SU-DHL-6 (cell line): ENCODE measurements around the gene CNPY1.

Experiments used
- CTCF ChIP-seq: fragments of 200-600 bp; sonication (generic); IDR thresholded peaks from one replicate; pipeline ENCODE4 v1.5.1; 2017; ENCODE audit warnings: antibody characterized with exemption, mild to moderate bottlenecking, low read length, moderate library complexity; ENCODE audit not compliant: insufficient read depth, poor library complexity, severe bottlenecking
- EZH2phosphoT487 ChIP-seq: fragments of 200-600 bp; sonication (generic), shearing (Covaris generic); conservative IDR thresholded peaks from 2 replicates; pipeline ENCODE4 v1.6.1; 2018; ENCODE audit warnings: mild to moderate bottlenecking, antibody characterized with exemption, low read length, moderate library complexity, mixed read lengths

GRCh38 chr7:155555116-155555695 is 8.8 kb upstream of the CNPY1 start:
- TF ChIP-seq CTCF, result no peak
- TF ChIP-seq EZH2phosphoT487, result no peak
